ENCODE measurements around the gene PHLDA2. TPM values are rescaled to one million over a fixed set of nuclear protein-coding genes. Genes with fewer than 3 reads are reported as not detected.
A peak's percentile ranks its signal among the peaks of the same experiment; 100 is the strongest.
"Not testable (repeated sequence)": the region's sequence is repeated elsewhere in the genome, so short reads cannot be mapped to it uniquely, and the experiment has no call there.

PHLDA2 gene
- total RNA-seq, 3 donors from 2014 or later = 8.9 to 25.6 (median 23.9) TPM

DNA sequence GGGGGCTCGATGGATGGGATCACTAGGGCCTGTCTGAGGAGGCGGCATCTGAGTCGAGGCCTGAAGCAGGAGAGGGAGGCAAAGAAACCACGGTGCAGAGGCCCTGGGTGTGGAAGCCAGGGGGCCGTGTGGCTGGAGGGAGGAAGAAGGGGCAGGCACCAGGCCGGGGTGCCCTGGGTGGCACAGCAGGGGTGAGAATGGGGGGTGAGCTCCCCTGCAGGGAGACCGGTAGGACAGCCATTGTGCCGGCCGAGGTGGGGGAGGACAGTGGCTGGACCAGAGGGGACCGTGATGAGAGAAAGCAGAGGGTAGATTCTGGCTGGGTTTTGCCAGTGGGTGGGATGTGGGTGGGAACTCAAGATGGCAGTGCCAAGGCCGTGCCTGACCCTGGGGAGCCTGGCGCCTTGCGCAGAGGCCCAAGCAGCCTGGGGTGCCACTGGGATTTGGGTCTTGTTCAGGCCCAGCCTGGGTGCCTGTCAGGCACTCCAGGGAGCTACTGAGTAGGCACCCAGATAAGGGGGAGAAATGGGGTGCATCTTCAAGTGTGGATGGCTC lies 18.7 kb downstream of the PHLDA2 start:
- no peaks in the 10 kb centered on the region for H3K36me3 ChIP-seq (ENCODE audit: low read depth)
- TF ChIP-seq, protein P1, sequence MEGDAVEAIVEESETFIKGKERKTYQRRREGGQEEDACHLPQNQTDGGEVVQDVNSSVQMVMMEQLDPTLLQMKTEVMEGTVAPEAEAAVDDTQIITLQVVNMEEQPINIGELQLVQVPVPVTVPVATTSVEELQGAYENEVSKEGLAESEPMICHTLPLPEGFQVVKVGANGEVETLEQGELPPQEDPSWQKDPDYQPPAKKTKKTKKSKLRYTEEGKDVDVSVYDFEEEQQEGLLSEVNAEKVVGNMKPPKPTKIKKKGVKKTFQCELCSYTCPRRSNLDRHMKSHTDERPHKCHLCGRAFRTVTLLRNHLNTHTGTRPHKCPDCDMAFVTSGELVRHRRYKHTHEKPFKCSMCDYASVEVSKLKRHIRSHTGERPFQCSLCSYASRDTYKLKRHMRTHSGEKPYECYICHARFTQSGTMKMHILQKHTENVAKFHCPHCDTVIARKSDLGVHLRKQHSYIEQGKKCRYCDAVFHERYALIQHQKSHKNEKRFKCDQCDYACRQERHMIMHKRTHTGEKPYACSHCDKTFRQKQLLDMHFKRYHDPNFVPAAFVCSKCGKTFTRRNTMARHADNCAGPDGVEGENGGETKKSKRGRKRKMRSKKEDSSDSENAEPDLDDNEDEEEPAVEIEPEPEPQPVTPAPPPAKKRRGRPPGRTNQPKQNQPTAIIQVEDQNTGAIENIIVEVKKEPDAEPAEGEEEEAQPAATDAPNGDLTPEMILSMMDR (IDR thresholded peaks at IDR 0.05) = no peak
- peaks cover 29% of the 10 kb centered on the region for H3K4me1 ChIP-seq (ENCODE audit: low read depth)
- DNase-seq (no peak), ATAC-seq (no peak)
- no peak overlapping the region for H3K4me3 ChIP-seq
- intact Hi-C loops (cut with DNase I, micrococcal nuclease) = no loop called here
- H3K9me3 ChIP-seq = no peaks in the 10 kb centered on the region

DNA sequence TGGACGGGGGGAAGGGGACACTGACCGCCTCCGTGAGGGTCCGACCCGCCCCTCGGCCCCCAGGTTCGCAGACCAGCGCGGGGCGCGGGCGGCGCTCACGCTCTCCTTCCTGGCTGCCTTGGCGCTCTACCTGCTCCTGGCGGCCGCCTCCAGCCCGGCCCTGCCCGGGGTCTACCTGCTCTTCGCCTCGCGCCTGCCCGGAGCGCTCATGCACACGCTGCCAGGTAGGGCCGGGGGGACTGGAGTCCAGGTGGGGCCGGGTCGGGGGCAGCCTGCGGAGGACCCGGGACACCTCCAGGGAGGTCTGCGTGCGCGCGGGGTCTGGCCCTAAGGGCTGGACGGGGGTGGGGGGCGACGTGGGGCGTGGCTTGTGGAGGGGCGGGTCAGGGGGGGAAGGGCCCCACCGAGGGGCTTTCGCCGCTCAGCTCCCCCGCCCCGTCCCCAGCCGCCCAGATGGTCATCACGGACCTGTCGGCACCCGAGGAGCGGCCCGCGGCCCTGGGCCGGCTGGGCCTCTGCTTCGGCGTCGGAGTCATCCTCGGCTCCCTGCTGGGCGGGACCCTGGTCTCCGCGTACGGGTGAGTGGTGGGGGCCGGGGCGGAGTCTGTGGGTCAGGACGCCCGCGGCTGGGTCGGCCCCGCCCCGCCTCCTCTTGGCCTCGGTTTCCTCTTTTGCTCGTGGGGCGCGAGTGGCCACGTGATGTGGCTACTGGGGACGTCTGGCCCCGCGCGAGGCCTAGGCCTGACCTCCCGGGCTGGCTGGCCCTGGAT lies 19.9 kb downstream of the PHLDA2 start:
- Histone ChIP-seq H3K9me3 (no peaks in the 10 kb centered on the region), H3K4me1 (ENCODE audit: low read depth) (peaks cover 31% of the 10 kb centered on the region), H3K4me3 (no peak overlapping the region), H3K36me3 (ENCODE audit: low read depth) (no peaks in the 10 kb centered on the region)
- intact Hi-C loops (cut with DNase I, micrococcal nuclease) = no loop called here
- ATAC-seq (no peak), DNase-seq (no peak)
- TF ChIP-seq, protein P1 (IDR thresholded peaks at IDR 0.05) = no peak

DNA sequence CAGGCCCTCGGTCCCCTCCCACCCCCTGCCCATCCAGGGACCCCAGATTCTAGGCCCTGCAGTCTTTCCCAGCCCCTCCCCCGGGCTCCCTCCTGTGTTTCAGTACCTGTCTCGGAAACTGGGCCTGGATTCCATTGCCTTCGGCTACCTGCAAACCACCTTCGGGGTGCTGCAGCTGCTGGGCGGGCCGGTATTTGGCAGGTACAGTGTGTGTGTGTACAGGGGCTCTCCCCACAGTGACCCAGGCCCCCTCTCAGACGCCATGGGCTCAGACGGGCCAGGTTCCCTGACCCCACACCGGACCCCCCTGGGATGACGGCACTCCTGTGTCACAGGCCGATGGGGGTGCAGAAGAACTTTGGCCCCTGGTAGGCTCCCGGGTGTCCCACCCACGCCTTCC lies 21.1 kb downstream of the PHLDA2 start:
- ATAC-seq (no peak), DNase-seq (no peak)
- Histone ChIP-seq H3K36me3 (ENCODE audit: low read depth) (no peaks in the 10 kb centered on the region), H3K4me1 (ENCODE audit: low read depth) (peaks cover 34% of the 10 kb centered on the region), H3K4me3 (no peak overlapping the region), H3K9me3 (no peaks in the 10 kb centered on the region)
- TF ChIP-seq, protein P1 (IDR thresholded peaks at IDR 0.05) = no peak
- intact Hi-C loops (cut with DNase I, micrococcal nuclease) = no loop called here

DNA sequence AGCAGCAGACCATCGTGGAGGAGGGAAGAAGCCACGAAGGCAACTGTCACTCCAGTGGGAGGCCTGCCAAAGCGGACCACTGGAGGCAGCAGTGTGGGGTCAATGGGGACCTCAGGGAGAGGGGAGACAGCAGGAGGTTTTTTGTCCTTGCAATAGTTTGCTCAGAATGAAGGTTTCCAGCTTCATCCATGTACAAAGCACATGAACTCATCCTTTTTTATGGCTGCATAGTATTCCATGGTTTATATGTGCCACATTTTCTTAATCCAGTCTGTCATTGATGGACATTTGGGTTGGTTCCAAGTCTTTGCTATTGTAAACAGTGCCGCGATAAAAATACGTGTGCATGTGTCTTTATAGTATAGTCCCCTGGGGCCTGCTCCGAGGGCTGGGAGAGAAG lies 23.9 kb downstream of the PHLDA2 start:
- intact Hi-C loops (cut with DNase I, micrococcal nuclease); DNase-seq: not testable (repeated sequence)

DNA sequence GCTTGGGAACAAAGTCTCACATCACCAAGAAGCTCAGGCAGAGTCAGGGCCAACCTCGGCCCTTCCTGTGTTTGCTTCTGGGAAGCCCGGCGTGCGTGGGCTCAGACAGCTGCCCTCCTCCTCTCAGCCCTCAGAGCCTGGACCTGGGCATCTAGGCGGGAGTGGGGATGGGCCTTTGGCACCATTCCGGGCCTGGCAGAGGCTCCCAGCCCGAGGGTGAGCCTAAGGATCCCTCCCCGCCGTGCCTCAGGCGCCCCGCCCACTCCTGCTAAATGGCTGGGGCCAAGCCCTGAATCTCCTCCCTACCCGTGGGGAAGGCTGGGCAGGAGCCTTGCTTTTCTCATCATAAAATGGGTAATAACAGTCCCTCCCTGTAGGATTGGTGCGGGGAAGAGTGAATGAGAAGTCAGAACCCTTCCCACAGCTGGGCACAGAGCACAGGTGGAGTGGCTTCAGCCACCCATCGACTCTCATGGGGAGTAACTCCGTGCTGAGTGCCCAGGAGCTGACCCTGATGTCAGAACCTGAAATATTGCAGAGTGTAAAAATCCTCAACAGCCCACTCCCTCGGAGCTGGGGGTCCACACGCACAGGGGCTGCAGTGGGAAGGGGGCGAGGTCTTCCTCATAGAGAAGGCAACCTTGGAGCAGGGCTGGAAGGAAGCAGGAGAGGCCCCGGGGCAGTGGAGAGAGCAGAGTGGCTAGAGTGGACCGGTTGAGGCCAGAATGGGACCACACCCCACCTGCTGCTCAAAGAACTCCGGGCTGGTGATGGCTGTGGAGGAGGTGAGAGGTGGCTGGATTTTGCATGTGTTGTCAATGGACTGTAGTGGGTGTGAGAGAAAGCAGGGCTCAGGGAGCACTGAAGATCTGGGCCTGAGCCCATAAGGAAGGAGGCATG lies 24.8 kb downstream of the PHLDA2 start:
- Histone ChIP-seq H3K36me3 (ENCODE audit: low read depth) (no peaks in the 10 kb centered on the region), H3K9me3 (no peaks in the 10 kb centered on the region), H3K4me3 (no peak overlapping the region), H3K4me1 (ENCODE audit: low read depth) (peaks cover 16% of the 10 kb centered on the region)
- TF ChIP-seq, protein P1 (IDR thresholded peaks at IDR 0.05) = no peak
- intact Hi-C loops (cut with DNase I, micrococcal nuclease) = no loop called here
- peak; percentile 72 for ATAC-seq
- DNase-seq = peak; percentile 94 to 96 (median 94)

More for the DNA sequence above, 23.9 kb downstream of the PHLDA2 start:
- not testable (repeated sequence) for ATAC-seq; H3K9me3 ChIP-seq; H3K36me3 ChIP-seq (ENCODE audit: low read depth); H3K4me3 ChIP-seq
- peaks cover 16% of the 10 kb centered on the region for H3K4me1 ChIP-seq (ENCODE audit: low read depth)

DNA sequence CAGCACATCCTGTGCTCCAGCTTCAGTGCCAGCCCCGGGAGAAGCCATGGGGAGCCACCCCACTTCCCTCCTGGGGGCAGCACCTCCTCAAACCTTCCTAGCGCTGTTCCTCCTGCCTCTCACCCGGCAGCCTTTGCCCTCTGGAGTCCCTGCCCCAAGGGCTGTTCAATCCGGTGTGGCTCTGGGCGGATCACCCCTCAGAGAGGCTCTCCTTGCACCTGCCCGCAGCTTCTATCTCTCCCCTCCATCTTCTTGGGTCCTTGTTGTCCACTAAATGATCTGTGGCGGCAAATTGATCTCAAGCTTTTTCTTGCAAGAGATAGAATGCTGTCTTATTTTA lies 25.6 kb downstream of the PHLDA2 start:
- H3K36me3 ChIP-seq (ENCODE audit: low read depth) = no peaks in the 10 kb centered on the region
- TF ChIP-seq, protein P1 (IDR thresholded peaks at IDR 0.05) = no peak
- intact Hi-C loops (cut with DNase I, micrococcal nuclease) = no loop called here
- H3K4me1 ChIP-seq (ENCODE audit: low read depth) = peaks cover 16% of the 10 kb centered on the region
- no peaks in the 10 kb centered on the region for H3K9me3 ChIP-seq
- DNase-seq (peak; percentile 79 to 82 (median 82)), ATAC-seq (peak; percentile 44)
- H3K4me3 ChIP-seq = no peak overlapping the region
